ENCODE results near the gene SNRNP25. TPM values are rescaled to one million over a fixed set of nuclear protein-coding genes. Genes with fewer than 3 reads are reported as not detected.

SNRNP25 gene
- total and polyA plus RNA-seq, 2 of the 8 experiments (the other 6 are each of a cell fraction or from before 2014, with no cell fraction given): 53.0 to 58.4 TPM

DNA sequence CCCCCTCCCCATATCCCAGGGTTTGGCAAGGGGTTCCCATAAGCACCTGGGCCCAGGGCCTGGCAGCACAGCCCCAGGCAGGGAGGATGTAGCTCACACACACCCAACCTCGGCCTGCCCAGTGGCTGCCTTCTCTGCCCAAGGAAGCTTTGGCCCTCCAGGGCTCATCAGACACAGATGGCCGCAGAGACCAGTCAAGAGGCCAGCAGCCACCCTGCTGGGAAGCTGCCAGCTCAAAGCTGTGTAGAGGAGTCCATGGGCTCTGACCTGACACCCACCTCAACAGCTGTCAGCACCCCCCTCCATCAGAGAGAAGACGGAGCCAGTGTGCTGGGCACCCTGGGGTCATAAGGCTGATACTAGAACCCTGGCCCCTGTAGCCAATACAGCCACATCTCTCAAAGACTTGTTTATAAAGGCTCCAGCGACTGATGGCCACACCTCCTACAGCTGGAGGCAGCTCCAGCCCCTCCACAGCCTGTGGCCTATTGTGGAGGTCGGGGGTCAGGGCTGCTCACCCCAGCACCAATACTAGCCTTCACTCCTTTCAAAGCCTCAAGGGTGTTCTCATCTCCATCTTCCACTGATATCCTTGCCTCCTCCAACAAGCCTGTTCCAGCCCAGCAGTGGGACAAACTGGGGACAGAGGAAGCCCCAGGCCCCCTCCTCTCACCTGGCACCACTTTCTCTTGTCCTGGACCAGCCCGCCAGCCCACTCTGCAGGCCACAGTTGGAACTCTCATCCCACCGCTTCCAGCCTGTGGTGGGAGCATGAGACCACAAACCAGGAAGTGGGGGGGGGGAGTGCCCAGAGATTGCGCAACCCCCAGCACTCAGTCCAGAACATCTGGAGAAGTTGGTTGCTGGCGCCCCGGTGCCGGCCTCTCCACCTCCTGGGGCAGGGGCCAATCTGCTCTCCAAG is 22.2 kb downstream of the SNRNP25 start:
- peak overlapping the region; percentile 51; the same call in 1 of the 2 replicates for H3K18ac ChIP-seq (ENCODE audit: extremely low read depth, low read length)
- H2BK5ac ChIP-seq (ENCODE audit: low read depth, low read length): peak overlapping the region; percentile 48; the same call in 1 of the 2 replicates
- ChIA-PET POLR2A (ENCODE audit: partially characterized antibody) (interaction anchor here (0.6 to 16.6 kb wide), 11 partner anchors 7 to 147 kb away, joined by 3 to 153 read pairs (median 4); partner anchors contain the start of genes POLR3K and SNRNP25), CTCF (ENCODE audit: partially characterized antibody) (interaction anchor here (0.5 to 25.7 kb wide), 6 partner anchors 10 to 286 kb away, joined by 3 to 856 read pairs (median 12); partner anchors contain the start of genes MPG and RHBDF1)
- H3K4me3 ChIP-seq (ENCODE audit: extremely low read depth in 1 of 4, insufficient read depth in 2 of 4, low read depth in 3 of 4, low read length in 4 of 4): no peak overlapping the region
- H3K4me1 ChIP-seq (replicated peaks in 1 of 4; ENCODE audit: control insufficient read depth in 3 of 4, insufficient read depth in 4 of 4, low read length in 3 of 4): peaks cover 8 to 64% (median 48%) of the 10 kb centered on the region in 4 experiments
- H2BK120ac ChIP-seq (replicated peaks; ENCODE audit: low read depth, low read length): no peak overlapping the region
- FAIRE-seq (no peak), DNase-seq (ENCODE audit: low read depth in 1 of 2, low spot score in 2 of 2) (no peak)
- H3K27ac ChIP-seq (ENCODE audit: low read depth, low read length): no peak overlapping the region
- no peak overlapping the region for H2AFZ ChIP-seq (ENCODE audit: low read length)
- H3K23me2 ChIP-seq (ENCODE audit: low read depth, low read length): peaks cover 24% of the 10 kb centered on the region; the same call in 1 of the 2 replicates
- peak overlapping the region; percentile 25 for H4K91ac ChIP-seq (replicated peaks; ENCODE audit: insufficient read length, low read length)
- H3K79me2 ChIP-seq (ENCODE audit: control insufficient read depth in 1 of 2, insufficient read depth in 2 of 2, low read length in 2 of 2): 0 out of 4 replicates have a peak, but pooled peaks cover 0 to under 1% of the 10 kb centered on the region in 2 experiments
- H3K4me2 ChIP-seq (ENCODE audit: insufficient read depth in 1 of 2, low read depth in 2 of 2, low read length in 2 of 2): 0 out of 4 replicates have a peak overlapping the region, but pooled peaks of 1 of the 2 experiments have one; percentile 9
- WGBS, 2 experiments (ENCODE audit: extremely low coverage in 1 of 2, insufficient coverage in 1 of 2, insufficient read length in 1 of 2, insufficient replicate concordance in 2 of 2, low coverage in 1 of 2, low lambda C conversion rate in 2 of 2, missing lambda C conversion rate in 1 of 2): 81% methylated on average over 8 of the region's 11 CpGs; no CpG with 5 or more reads in 1 of the 2 experiments
- H3K56ac ChIP-seq (replicated peaks; ENCODE audit: insufficient read length, low read depth, low read length): no peak overlapping the region
- H2AK5ac ChIP-seq (ENCODE audit: low read depth, low read length): no peak overlapping the region
- no peak overlapping the region for H4K5ac ChIP-seq (ENCODE audit: insufficient read length, low read depth, low read length)
- no peaks in the 10 kb centered on the region for H3K79me1 ChIP-seq (ENCODE audit: low read depth, low read length)
- H3K14ac ChIP-seq (ENCODE audit: insufficient read length): no peak overlapping the region
- 0 out of 2 replicates have a peak overlapping the region, but pooled peaks have one; percentile 81 for H2BK15ac ChIP-seq (ENCODE audit: low read length)
- TF ChIP-seq HDAC6 (IDR thresholded peaks at IDR 0.05; ENCODE audit: low read depth, low read length): no peak
- no peak for TF ChIP-seq POLR2AphosphoS5 (IDR thresholded peaks at IDR 0.05; ENCODE audit: low read depth, low read length)
- TF ChIP-seq POLR2A (IDR thresholded peaks at IDR 0.05; ENCODE audit: control extremely low read depth in 1 of 2, low read depth in 2 of 2, low read length in 2 of 2): 0 out of 3 replicates have a peak, but pooled peaks of 1 of the 2 experiments have one; percentile 29
- peak; percentile 100 for TF ChIP-seq CEBPB (IDR thresholded peaks at IDR 0.05; ENCODE audit: low read depth, low read length)
- TF ChIP-seq RAD21 (IDR thresholded peaks at IDR 0.05 in 1 of 2, conservative IDR thresholded peaks at IDR 0.05 in 1 of 2; ENCODE audit: low read depth in 2 of 2, low read length in 2 of 2): peak; percentile 32 to 47
- peak; percentile 30 to 41 (median 36); a peak in 3 of 4 replicates for TF ChIP-seq CTCF (IDR thresholded peaks at IDR 0.05; ENCODE audit: control extremely low read depth in 1 of 3, insufficient read depth in 1 of 3, low read depth in 1 of 3, low read length in 3 of 3)
- no peak for TF ChIP-seq CHD1 (IDR thresholded peaks at IDR 0.05; ENCODE audit: low read depth, low read length)
- H4K8ac ChIP-seq (ENCODE audit: extremely low read depth, insufficient read depth, low read length): peak overlapping the region; percentile 12
- no peak overlapping the region for H3K4ac ChIP-seq (replicated peaks; ENCODE audit: insufficient read length, low read depth, low read length)
- H3K9ac ChIP-seq (replicated peaks in 1 of 4; ENCODE audit: extremely low read depth in 1 of 4, low read depth in 3 of 4, low read length in 3 of 4): no peak overlapping the region
- H3K27me3 ChIP-seq (replicated peaks in 1 of 4; ENCODE audit: control insufficient read depth in 3 of 4, extremely low read depth in 1 of 4, insufficient read depth in 3 of 4, low read length in 3 of 4): peaks cover 0 to 4% (median 3%) of the 10 kb centered on the region in 4 experiments; a peak in 3 of 7 replicates
- no peaks in the 10 kb centered on the region for H3K9me3 ChIP-seq (ENCODE audit: insufficient read depth in 2 of 2, low read depth in 1 of 2, low read length in 1 of 2)
- no peak overlapping the region for H3K23ac ChIP-seq (ENCODE audit: insufficient read length)
- H4K20me1 ChIP-seq (replicated peaks in 1 of 2; ENCODE audit: control insufficient read depth in 1 of 2, insufficient read depth in 2 of 2, low read length in 2 of 2): peaks cover 0 to 5% of the 10 kb centered on the region in 2 experiments
- H2BK12ac ChIP-seq (ENCODE audit: low read depth, low read length): peak overlapping the region; percentile 90; the same call in 1 of the 2 replicates
- peaks cover 0 to 2% (median 0%) of the 10 kb centered on the region in 4 experiments; a peak in 1 of 8 replicates for H3K36me3 ChIP-seq (ENCODE audit: control insufficient read depth in 2 of 4, insufficient read depth in 4 of 4, low read length in 3 of 4)
- H2BK20ac ChIP-seq (ENCODE audit: low read length): peak overlapping the region; percentile 80; the same call in 1 of the 2 replicates
